CD4-positive, CD25-positive, alpha-beta regulatory T cell (primary cell): ENCODE data around the gene OR4E2. TPM values are rescaled to one million over a fixed set of nuclear protein-coding genes. Genes with fewer than 3 reads are reported as not detected.
"Not testable (repeated sequence)": the region's sequence is repeated elsewhere in the genome, so short reads cannot be mapped to it uniquely, and the experiment has no call there.

Experiments
- ATAC-seq, 2 donors: fragments of 150-1000 bp; cut with Tn5 transposase; one replicate each; pipeline ENCODE4 v1.10.0; 2021; ENCODE audit warnings: low read depth in 2 of 2, moderate number of reproducible peaks in 2 of 2, moderate library complexity in 1 of 2
- DNase-seq, 3 donors: peaks; one replicate each; pipeline versions ENCODE4 v3.0.0 to v3.0.0-alpha.2; 2012 to 2022; ENCODE audit warnings: mixed read lengths in 1 of 3
- H3K27ac ChIP-seq: one replicate; pipeline ENCODE4 v1.7.0; 2013; ENCODE audit warnings: mild to moderate bottlenecking, low read length; ENCODE audit not compliant: insufficient read depth, poor library complexity, severe bottlenecking
- H3K27me3 ChIP-seq: one replicate; pipeline ENCODE4 v1.7.0; 2013; ENCODE audit warnings: low read length; ENCODE audit not compliant: control insufficient read depth, insufficient read depth
- H3K36me3 ChIP-seq: one replicate; pipeline ENCODE4 v1.7.0; 2013; ENCODE audit warnings: mild to moderate bottlenecking, low read length, moderate library complexity; ENCODE audit not compliant: control insufficient read depth, insufficient read depth
- H3K4me1 ChIP-seq: 2 replicates; pipeline ENCODE4 v1.7.0; 2013; ENCODE audit warnings: mild to moderate bottlenecking, low read length; ENCODE audit not compliant: insufficient read depth, control insufficient read depth, poor library complexity, severe bottlenecking
- H3K4me3 ChIP-seq: one replicate; pipeline ENCODE4 v1.7.0; 2013; ENCODE audit warnings: low read depth, mild to moderate bottlenecking, low read length, moderate library complexity
- H3K9me3 ChIP-seq, 2 experiments: 1 replicate in 1 of 2; 2 replicates in 1 of 2; pipeline ENCODE4 v1.7.0; 2013; ENCODE audit warnings: low read length in 2 of 2, mild to moderate bottlenecking in 1 of 2, moderate library complexity in 1 of 2; ENCODE audit not compliant: control insufficient read depth in 2 of 2
- H3K27ac Mint-ChIP-seq, 3 donors: one replicate each; pipeline ENCODE4 v1.8.0; 2020 to 2022; ENCODE audit warnings: mild to moderate bottlenecking in 3 of 3, mixed read lengths in 3 of 3, moderate library complexity in 2 of 3
- H3K27me3 Mint-ChIP-seq: one replicate; pipeline ENCODE4 v1.8.0; 2022; ENCODE audit warnings: mild to moderate bottlenecking, mixed read lengths
- H3K36me3 Mint-ChIP-seq: one replicate; pipeline ENCODE4 v1.8.0; 2020; ENCODE audit warnings: mixed read lengths
- H3K4me1 Mint-ChIP-seq, 4 donors: one replicate each; pipeline ENCODE4 v1.8.0; 2020 to 2022; ENCODE audit warnings: mixed read lengths in 4 of 4, mild to moderate bottlenecking in 1 of 4
- H3K4me3 Mint-ChIP-seq, 4 donors: one replicate each; pipeline ENCODE4 v1.8.0; 2020 to 2022; ENCODE audit warnings: mild to moderate bottlenecking in 4 of 4, mixed read lengths in 4 of 4, moderate library complexity in 3 of 4
- H3K9me3 Mint-ChIP-seq, 7 donors: one replicate each; pipeline ENCODE4 v1.8.0; 2020 to 2022; ENCODE audit warnings: mixed read lengths in 7 of 7, mild to moderate bottlenecking in 3 of 7, moderate library complexity in 2 of 7
- polyA plus RNA-seq, 4 donors: library from polyadenylated mRNA; unstranded; fragments of 300-500 nt; fragmentation: Illumina TruSeq; gene quantifications; one replicate each; pipeline ENCODE4 v1.2.3, GENCODE V29; 2021
- total RNA-seq: library from RNA; stranded (reverse); gene quantifications from one replicate; pipeline ENCODE4 v1.2.3, GENCODE V29; 2022

The OR4E2 gene
- total and polyA plus RNA-seq, 5 donors from 2014 or later, result not detected

- not testable (repeated sequence) for H3K27me3 ChIP-seq, DNase-seq, ATAC-seq, H3K4me1 Mint-ChIP-seq, H3K36me3 Mint-ChIP-seq, H3K4me3 Mint-ChIP-seq, H3K9me3 ChIP-seq, H3K9me3 Mint-ChIP-seq, H3K36me3 ChIP-seq, H3K27ac ChIP-seq, H3K4me3 ChIP-seq, H3K27ac Mint-ChIP-seq, H3K4me1 ChIP-seq
- H3K27me3 Mint-ChIP-seq, result peaks cover 20% of the 10 kb centered on the region
Measured at GRCh38 chr14:21697662-21698061, 44.0 kb downstream of the OR4E2 start.

- not testable (repeated sequence) for H3K36me3 Mint-ChIP-seq, H3K27me3 ChIP-seq, ATAC-seq, H3K27ac Mint-ChIP-seq, H3K36me3 ChIP-seq, H3K4me3 Mint-ChIP-seq, H3K4me1 Mint-ChIP-seq, H3K4me1 ChIP-seq, H3K9me3 Mint-ChIP-seq, H3K27ac ChIP-seq, DNase-seq, H3K9me3 ChIP-seq, H3K4me3 ChIP-seq
- H3K27me3 Mint-ChIP-seq, result peaks cover 15% of the 10 kb centered on the region
Measured at GRCh38 chr14:21698538-21698937, 44.9 kb downstream of the OR4E2 start.

- Histone ChIP-seq H3K27me3 (peaks cover 2% of the 10 kb centered on the region), H3K9me3 (no peaks in the 10 kb centered on the region), H3K4me3 (no peak overlapping the region), H3K27ac (no peak overlapping the region), H3K4me1 (peaks cover 10% of the 10 kb centered on the region), H3K36me3 (no peaks in the 10 kb centered on the region)
- Mint-ChIP-seq H3K36me3 (no peaks in the 10 kb centered on the region), H3K9me3 (peaks cover 0 to 7% (median 0%) of the 10 kb centered on the region in 7 donors), H3K4me3 (no peak overlapping the region), H3K4me1 (peaks cover 9 to 17% (median 11%) of the 10 kb centered on the region in 4 donors), H3K27ac (no peak overlapping the region), H3K27me3 (peaks cover 8% of the 10 kb centered on the region)
- ATAC-seq (no peak), DNase-seq (no peak)
Measured at GRCh38 chr14:21699551-21699950, 45.9 kb downstream of the OR4E2 start.

- H3K9me3 ChIP-seq, result no peaks in the 10 kb centered on the region
- Mint-ChIP-seq H3K4me1 (peaks cover 9 to 26% (median 14%) of the 10 kb centered on the region in 4 donors), H3K9me3 (peaks cover 0 to 2% (median 0%) of the 10 kb centered on the region in 7 donors), H3K27me3 (no peaks in the 10 kb centered on the region), H3K4me3 (no peak overlapping the region), H3K36me3 (no peaks in the 10 kb centered on the region), H3K27ac (no peak overlapping the region)
- DNase-seq (no peak), ATAC-seq (no peak)
- H3K27me3 ChIP-seq, result no peaks in the 10 kb centered on the region
- no peak overlapping the region for H3K27ac ChIP-seq
- H3K36me3 ChIP-seq, result no peaks in the 10 kb centered on the region
- H3K4me1 ChIP-seq, result peaks cover 10% of the 10 kb centered on the region
- H3K4me3 ChIP-seq, result no peak overlapping the region
Measured at GRCh38 chr14:21702316-21702715, 48.7 kb downstream of the OR4E2 start.

- ATAC-seq (peak; percentile 83 to 86), DNase-seq (peak in 2 of 3 donors; percentile 29 to 47)
- Mint-ChIP-seq H3K27me3 (no peaks in the 10 kb centered on the region), H3K36me3 (no peaks in the 10 kb centered on the region), H3K4me3 (no peak overlapping the region), H3K4me1 (peaks cover 9 to 26% (median 14%) of the 10 kb centered on the region in 4 donors), H3K27ac (no peak overlapping the region), H3K9me3 (peaks cover 0 to 2% (median 0%) of the 10 kb centered on the region in 7 donors)
- Histone ChIP-seq H3K9me3 (no peaks in the 10 kb centered on the region), H3K36me3 (no peaks in the 10 kb centered on the region), H3K4me3 (no peak overlapping the region), H3K27me3 (no peaks in the 10 kb centered on the region), H3K4me1 (peaks cover 10% of the 10 kb centered on the region), H3K27ac (no peak overlapping the region)
Measured at GRCh38 chr14:21703357-21704326, 50.0 kb downstream of the OR4E2 start.

- Mint-ChIP-seq H3K4me1 (peaks cover 9 to 26% (median 14%) of the 10 kb centered on the region in 4 donors), H3K27ac (peak overlapping the region in 1 of 3 donors; percentile 61), H3K27me3 (no peaks in the 10 kb centered on the region), H3K9me3 (peaks cover 0 to 2% (median 0%) of the 10 kb centered on the region in 7 donors), H3K36me3 (no peaks in the 10 kb centered on the region), H3K4me3 (no peak overlapping the region)
- Histone ChIP-seq H3K27me3 (no peaks in the 10 kb centered on the region), H3K4me1 (peaks cover 10% of the 10 kb centered on the region), H3K36me3 (no peaks in the 10 kb centered on the region), H3K4me3 (no peak overlapping the region), H3K27ac (no peak overlapping the region), H3K9me3 (peaks cover 0 to 3% of the 10 kb centered on the region in 2 experiments)
- ATAC-seq (peak; percentile 47 to 62), DNase-seq (no peak)
Measured at GRCh38 chr14:21704338-21704737, 50.7 kb downstream of the OR4E2 start.

- H3K27me3 ChIP-seq, result peaks cover 2% of the 10 kb centered on the region
- Mint-ChIP-seq H3K4me1 (peaks cover 0 to 7% (median 4%) of the 10 kb centered on the region in 4 donors), H3K36me3 (no peaks in the 10 kb centered on the region), H3K27ac (peak overlapping the region in 2 of 3 donors; percentile 81 to 89), H3K27me3 (peaks cover 35% of the 10 kb centered on the region), H3K4me3 (peak overlapping the region; percentile 59 to 73 (median 72)), H3K9me3 (peaks cover 0 to 2% (median 0%) of the 10 kb centered on the region in 7 donors)
- peak; percentile 62 to 65 for ATAC-seq
- peak overlapping the region; percentile 56 for H3K27ac ChIP-seq
- no peaks in the 10 kb centered on the region for H3K36me3 ChIP-seq
- H3K9me3 ChIP-seq, result peaks cover 0 to 3% of the 10 kb centered on the region in 2 experiments
- DNase-seq, result peak; percentile 3 to 68 (median 46)
- H3K4me1 ChIP-seq, result no peaks in the 10 kb centered on the region
- H3K4me3 ChIP-seq, result peak overlapping the region; percentile 35
Measured at GRCh38 chr14:21711360-21711961, 57.8 kb downstream of the OR4E2 start.
